ENCODE data around the gene CDH26. TPM values are rescaled to one million over a fixed set of nuclear protein-coding genes. Genes with fewer than 3 reads are reported as not detected.

CDH26 gene
- total RNA-seq, 4 donors from 2014 or later = 0.76 to 2.1 (median 0.77) TPM; not detected in 1

GRCh38 chr20:60007464-60007863 is 49.2 kb downstream of the CDH26 start:
- intact Hi-C loops (cut with DNase I; ENCODE audit: low total_unique reads) = no loop called here
- no peaks in the 10 kb centered on the region for H3K27me3 ChIP-seq
- H3K9me3 ChIP-seq = no peaks in the 10 kb centered on the region
- no peak for DNase-seq
- TF ChIP-seq POLR2A (IDR thresholded peaks at IDR 0.05) = no peak
- no peak for TF ChIP-seq CTCF (IDR thresholded peaks at IDR 0.05)
- no peaks in the 10 kb centered on the region for H3K36me3 ChIP-seq
- no peak overlapping the region for H3K27ac ChIP-seq
- H3K4me3 ChIP-seq = no peak overlapping the region
- no peaks in the 10 kb centered on the region for H3K4me1 ChIP-seq

GRCh38 chr20:60008130-60008808 is 50.0 kb downstream of the CDH26 start:
- no peak for DNase-seq
- intact Hi-C loops (cut with DNase I; ENCODE audit: low total_unique reads) = no loop called here
- no peaks in the 10 kb centered on the region for H3K27me3 ChIP-seq
- no peak overlapping the region for H3K4me3 ChIP-seq
- TF ChIP-seq CTCF (IDR thresholded peaks at IDR 0.05) (no peak), POLR2A (IDR thresholded peaks at IDR 0.05) (no peak)
- H3K4me1 ChIP-seq = no peaks in the 10 kb centered on the region
- H3K27ac ChIP-seq = no peak overlapping the region
- no peaks in the 10 kb centered on the region for H3K36me3 ChIP-seq
- no peaks in the 10 kb centered on the region for H3K9me3 ChIP-seq

GRCh38 chr20:60009318-60009717 is 51.1 kb downstream of the CDH26 start:
- intact Hi-C loops (cut with DNase I; ENCODE audit: low total_unique reads) = no loop called here
- Histone ChIP-seq H3K4me1 (no peaks in the 10 kb centered on the region), H3K27me3 (no peaks in the 10 kb centered on the region), H3K36me3 (no peaks in the 10 kb centered on the region), H3K9me3 (no peaks in the 10 kb centered on the region), H3K27ac (no peak overlapping the region), H3K4me3 (no peak overlapping the region)
- TF ChIP-seq POLR2A (IDR thresholded peaks at IDR 0.05) (no peak), CTCF (IDR thresholded peaks at IDR 0.05) (no peak)
- no peak for DNase-seq

- Histone ChIP-seq H3K27me3 (no peaks in the 10 kb centered on the region), H3K27ac (no peak overlapping the region), H3K36me3 (no peaks in the 10 kb centered on the region), H3K9me3 (no peaks in the 10 kb centered on the region), H3K4me1 (no peaks in the 10 kb centered on the region), H3K4me3 (no peak overlapping the region)
- no peak for DNase-seq
- TF ChIP-seq POLR2A (IDR thresholded peaks at IDR 0.05) = no peak
- TF ChIP-seq CTCF (IDR thresholded peaks at IDR 0.05) = no peak
- intact Hi-C loops (cut with DNase I; ENCODE audit: low total_unique reads) = no loop called here
Measured at GRCh38 chr20:60009826-60010616, 51.8 kb downstream of the CDH26 start.

All from uterus (tissue), 4 donors.